GM19023 (cell line): Measurements from ENCODE around the gene LRRC49.

Experiments used
- ATAC-seq: cut with Tn5 transposase; IDR thresholded peaks from one replicate; pipeline ENCODE4 v1.9.1; 2021; ENCODE audit warnings: mild to moderate bottlenecking, moderate library complexity; ENCODE audit not compliant: unreplicated experiment

Gene LRRC49

GRCh38 chr15:71049706-71050422 is 157.2 kb downstream of the LRRC49 start:
- no peak for ATAC-seq

DNA sequence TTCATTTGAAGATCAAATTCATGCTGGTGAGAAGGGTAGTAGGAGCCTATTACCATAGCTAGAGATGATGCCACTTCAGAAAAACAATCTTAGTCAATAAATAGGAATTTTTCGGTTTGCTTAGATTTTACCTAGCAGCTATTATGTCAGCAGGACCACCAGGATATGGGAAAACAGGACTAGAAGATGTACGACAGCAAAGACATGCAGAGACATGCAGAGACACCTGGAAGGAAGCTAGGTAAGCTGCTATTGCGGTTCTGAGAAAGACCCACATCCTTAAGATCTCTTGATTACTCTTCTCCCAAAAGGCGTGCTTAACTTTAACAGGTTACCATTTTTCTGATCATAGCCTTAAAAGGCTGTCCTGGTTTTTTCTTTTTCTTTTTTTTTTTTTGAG is 157.8 kb downstream of the LRRC49 start:
- ATAC-seq = no peak

DNA sequence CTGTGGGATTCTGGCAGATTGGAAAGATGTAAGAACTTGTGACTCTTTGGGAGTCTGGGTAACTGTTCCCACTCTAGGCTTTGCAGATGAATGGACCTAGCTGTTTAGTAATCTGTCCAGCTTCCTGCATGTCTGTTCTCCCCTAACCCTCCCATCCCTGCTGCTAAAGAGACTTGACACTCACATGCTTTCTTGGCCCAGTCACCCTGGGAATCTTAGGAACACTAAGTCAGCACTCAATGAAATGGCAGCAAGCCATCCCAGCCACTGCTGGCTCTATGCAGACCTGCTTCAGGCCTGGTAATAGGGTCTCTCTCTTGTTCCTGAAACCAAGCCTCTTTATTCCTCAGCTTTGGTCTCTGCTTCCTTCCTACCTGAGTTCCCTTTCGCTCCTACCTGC is 158.9 kb downstream of the LRRC49 start:
- no peak for ATAC-seq

GRCh38 chr15:71052356-71052755 is 159.7 kb downstream of the LRRC49 start:
- ATAC-seq = no peak

DNA sequence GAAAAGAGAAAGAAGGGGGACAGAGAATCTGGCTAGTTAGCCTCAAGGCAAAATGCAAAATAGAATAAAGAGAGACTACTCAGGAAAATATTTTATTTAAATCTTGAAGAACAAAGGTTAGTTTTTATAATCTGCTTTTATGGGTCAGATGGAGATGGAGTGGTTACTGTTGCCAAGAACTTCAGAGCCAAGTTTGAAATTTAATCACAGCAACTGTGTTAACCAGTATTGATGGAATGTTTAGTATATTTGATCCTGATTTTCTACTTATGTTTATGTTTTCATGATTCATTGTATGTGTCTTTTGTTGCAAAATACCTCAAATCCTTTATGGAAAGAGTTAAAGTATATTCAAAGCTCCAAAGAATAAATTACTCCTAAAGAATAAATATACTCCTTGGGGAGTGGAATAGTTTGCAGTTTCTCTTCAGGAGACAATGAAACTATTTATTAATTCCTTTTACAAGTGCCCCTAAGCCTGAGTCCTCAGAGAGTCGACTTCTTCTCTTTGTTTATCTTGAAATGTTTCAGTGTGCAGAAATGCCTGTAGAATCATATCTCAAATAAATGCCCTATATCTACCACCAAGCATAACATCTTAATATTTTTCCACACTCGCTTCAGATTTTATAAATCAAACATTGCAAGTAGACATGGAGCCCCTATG is 161.8 kb downstream of the LRRC49 start:
- no peak for ATAC-seq

- ATAC-seq = no peak
Measured at GRCh38 chr15:71055461-71055860, 162.8 kb downstream of the LRRC49 start.

- no peak for ATAC-seq
Measured at GRCh38 chr15:71056111-71056510, 163.5 kb downstream of the LRRC49 start.

GRCh38 chr15:71057143-71057542 is 164.5 kb downstream of the LRRC49 start:
- no peak for ATAC-seq

- ATAC-seq = no peak
Measured at GRCh38 chr15:71057581-71057980, 165.0 kb downstream of the LRRC49 start.

DNA sequence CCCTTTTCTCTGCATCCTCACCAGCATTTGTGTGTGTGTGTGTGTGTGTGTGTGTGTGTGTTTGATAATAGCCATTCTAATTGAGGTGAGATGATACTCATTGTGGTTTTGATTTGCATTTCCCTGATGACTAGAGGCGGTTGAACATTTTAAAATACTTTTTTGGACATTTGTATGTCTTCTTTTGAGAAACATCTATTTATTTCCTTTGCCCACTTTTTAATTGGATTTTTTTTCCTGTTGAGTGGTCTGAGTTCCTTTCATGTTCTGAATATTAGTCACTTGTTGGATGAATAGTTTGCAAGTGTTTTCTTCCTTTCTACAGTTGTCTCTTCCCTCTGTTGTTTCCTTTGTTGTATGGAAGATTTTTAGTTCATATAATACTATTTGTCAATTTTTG is 168.4 kb downstream of the LRRC49 start:
- ATAC-seq = no peak

DNA sequence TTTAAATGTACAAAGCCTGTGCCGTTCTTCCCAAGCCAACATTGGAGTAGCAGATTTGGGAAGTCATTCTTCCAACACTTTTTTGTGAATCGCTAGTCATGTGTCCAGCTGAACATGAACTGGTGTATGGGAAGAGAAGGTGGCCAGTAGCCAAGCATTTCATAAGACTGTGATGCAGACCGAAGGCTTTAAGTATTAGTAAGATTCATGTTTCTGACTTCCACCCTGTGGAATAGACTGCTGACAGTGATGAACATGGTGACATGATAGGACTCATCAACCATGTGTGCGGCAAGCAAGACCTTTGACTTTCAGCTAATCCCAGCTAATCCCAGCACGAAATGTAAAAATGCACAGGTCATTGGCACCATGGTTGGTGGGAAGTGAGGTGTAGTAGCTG is 174.4 kb downstream of the LRRC49 start:
- ATAC-seq = no peak

DNA sequence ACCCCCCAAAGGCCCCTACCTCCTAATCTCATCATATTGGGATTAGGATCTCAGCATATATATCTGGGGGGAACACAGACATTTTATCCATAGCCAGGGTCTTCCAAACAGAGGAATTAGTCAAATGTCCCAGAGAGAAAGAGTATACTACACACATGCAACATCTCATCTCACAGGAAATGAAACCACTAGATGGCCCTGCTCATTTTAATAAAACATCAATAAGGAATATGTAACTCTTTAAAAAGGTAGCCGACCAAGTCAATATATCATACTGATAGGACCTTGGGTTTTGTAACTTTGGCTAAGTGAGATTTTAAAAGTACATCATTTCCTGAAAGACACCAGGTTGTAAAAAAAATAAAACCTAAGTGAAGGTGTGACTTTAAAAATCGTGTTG is 177.1 kb downstream of the LRRC49 start:
- ATAC-seq = no peak

DNA sequence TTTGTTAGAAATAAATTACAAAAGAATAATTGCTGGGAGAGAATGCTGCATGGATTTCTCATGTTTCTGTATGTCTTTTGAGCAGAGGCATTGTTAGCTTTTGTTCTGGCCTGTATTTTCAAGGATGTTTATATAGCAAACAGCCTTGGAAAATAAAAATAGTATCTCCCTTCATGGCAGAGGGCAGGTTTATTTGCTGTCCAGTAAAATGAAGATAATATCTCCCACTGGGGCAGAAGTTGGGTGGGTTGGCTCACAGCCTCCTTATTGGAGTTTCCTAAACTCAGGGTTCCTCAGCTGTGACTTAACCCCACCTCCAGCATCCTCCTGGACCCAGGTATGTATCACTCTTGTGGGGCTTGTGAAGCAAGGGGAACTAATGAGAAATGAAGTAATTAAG is 178.9 kb downstream of the LRRC49 start:
- no peak for ATAC-seq

GRCh38 chr15:71072423-71072822 is 179.8 kb downstream of the LRRC49 start:
- ATAC-seq = no peak

- ATAC-seq = no peak
Measured at GRCh38 chr15:71078506-71079207, 186.0 kb downstream of the LRRC49 start.

- no peak for ATAC-seq
Measured at GRCh38 chr15:71079208-71080044, 186.8 kb downstream of the LRRC49 start.

DNA sequence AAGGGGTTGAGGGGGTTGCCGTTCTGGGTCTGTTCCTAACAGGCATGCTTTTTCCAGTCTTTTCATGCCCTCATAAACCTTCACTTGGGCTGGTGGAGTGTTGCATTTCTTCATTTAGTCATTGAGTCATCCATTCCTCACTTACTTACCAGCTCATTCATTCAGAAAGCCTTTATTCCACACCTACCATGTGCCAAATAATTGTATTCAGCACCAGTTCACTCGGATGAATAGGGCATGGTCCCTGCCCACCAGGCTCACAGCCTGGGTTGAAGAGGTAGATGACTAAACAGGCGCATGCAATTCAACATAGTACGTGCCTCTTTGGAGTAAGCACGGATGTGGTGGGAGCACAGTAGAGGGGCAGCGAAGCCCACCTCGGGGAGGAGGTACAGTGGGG is 187.5 kb downstream of the LRRC49 start:
- no peak for ATAC-seq

DNA sequence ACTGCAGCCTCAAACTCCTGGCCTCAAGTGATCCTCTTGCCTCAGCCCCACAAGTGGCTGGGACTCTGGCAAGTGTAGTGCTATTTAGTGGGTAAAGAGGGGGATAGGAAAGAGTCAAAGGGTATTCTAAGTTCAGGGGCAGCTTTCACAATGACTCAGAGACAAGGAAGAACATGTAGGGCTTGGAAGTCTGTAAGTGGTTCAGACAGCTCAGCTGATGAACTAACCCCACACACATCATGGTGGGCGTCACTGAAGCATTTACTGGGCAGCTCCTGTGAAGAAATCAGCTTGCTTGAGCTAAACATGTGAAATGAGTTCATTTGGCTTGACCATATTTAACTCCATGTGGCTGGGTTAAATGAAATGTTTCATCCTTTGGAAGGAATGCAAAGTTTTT is 188.1 kb downstream of the LRRC49 start:
- ATAC-seq = no peak

GRCh38 chr15:71082803-71083202 is 190.2 kb downstream of the LRRC49 start:
- no peak for ATAC-seq

DNA sequence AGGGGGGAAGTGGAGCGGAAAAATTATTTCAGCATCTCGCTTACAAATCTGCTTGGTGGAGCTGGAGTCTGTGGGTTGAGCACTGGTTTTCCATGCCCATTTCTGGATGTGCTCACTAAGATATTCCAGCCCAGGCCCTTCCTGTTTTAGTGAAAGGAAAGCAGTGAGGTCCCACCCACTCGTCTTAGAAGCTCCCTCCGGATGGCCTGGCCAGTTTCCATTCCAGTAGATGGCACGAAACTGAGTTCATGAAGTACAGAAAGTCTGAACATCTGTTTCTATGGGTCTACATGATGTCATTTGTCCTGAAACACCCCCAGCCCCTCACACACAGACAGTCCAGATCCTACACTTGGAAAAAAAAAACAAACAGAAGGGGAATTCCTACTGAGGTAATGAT is 190.7 kb downstream of the LRRC49 start:
- ATAC-seq = no peak

GRCh38 chr15:71084264-71084663 is 191.6 kb downstream of the LRRC49 start:
- no peak for ATAC-seq
